HG03066 (cell line): ENCODE data around the gene KRTAP10-2.

ENCODE experiments used
- ATAC-seq: cut with Tn5 transposase; IDR thresholded peaks from one replicate; pipeline ENCODE4 v1.9.1; 2021; ENCODE audit warnings: low read depth; ENCODE audit not compliant: unreplicated experiment

The KRTAP10-2 gene

GRCh38 chr21:44527983-44528633, 23.2 kb downstream of the KRTAP10-2 start:
- no peak for ATAC-seq

- no peak for ATAC-seq
Measured at GRCh38 chr21:44527156-44527982, 23.9 kb downstream of the KRTAP10-2 start.

GRCh38 chr21:44526096-44526997, 25.0 kb downstream of the KRTAP10-2 start:
- ATAC-seq = no peak

- no peak for ATAC-seq
Measured at GRCh38 chr21:44525391-44526095, 25.8 kb downstream of the KRTAP10-2 start.

GRCh38 chr21:44524414-44525371, 26.6 kb downstream of the KRTAP10-2 start:
- ATAC-seq = no peak

- no peak for ATAC-seq
Measured at GRCh38 chr21:44523567-44524413, 27.5 kb downstream of the KRTAP10-2 start.

GRCh38 chr21:44522753-44523204, 28.5 kb downstream of the KRTAP10-2 start:
- ATAC-seq = no peak

GRCh38 chr21:44521928-44522752, 29.2 kb downstream of the KRTAP10-2 start:
- no peak for ATAC-seq

- ATAC-seq = no peak
Measured at GRCh38 chr21:44521301-44521927, 29.9 kb downstream of the KRTAP10-2 start.

- no peak for ATAC-seq
Measured at GRCh38 chr21:44520326-44521300, 30.7 kb downstream of the KRTAP10-2 start.

- ATAC-seq = no peak
Measured at GRCh38 chr21:44519346-44520325, 31.7 kb downstream of the KRTAP10-2 start.

GRCh38 chr21:44518686-44519085, 32.6 kb downstream of the KRTAP10-2 start:
- ATAC-seq = no peak

- ATAC-seq = no peak
Measured at GRCh38 chr21:44517175-44517899, 34.0 kb downstream of the KRTAP10-2 start.

GRCh38 chr21:44516828-44517174, 34.5 kb downstream of the KRTAP10-2 start:
- no peak for ATAC-seq
